Measurements from ENCODE around the gene CACNA2D2.

DNA sequence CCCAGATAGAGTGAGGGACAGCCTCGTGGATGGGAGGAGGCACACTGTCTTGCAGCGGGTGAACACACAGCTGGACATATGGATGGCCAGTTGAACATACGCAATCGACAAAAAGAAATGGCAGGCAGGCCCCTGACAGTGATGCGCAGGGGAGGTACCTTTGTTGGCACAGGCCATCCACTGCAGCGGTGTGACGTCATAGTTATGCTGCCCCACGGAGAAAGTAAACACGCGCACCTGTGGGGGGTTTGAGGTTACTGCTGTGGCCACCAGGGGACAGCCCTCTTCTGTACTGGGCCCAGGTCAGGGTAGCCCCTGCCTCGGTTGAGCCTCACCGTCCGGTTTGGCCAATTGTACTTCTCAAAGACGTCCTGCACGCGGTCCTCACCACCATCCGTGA, 124.7 kb downstream of the CACNA2D2 start:
- TF ChIP-seq, protein P1, sequence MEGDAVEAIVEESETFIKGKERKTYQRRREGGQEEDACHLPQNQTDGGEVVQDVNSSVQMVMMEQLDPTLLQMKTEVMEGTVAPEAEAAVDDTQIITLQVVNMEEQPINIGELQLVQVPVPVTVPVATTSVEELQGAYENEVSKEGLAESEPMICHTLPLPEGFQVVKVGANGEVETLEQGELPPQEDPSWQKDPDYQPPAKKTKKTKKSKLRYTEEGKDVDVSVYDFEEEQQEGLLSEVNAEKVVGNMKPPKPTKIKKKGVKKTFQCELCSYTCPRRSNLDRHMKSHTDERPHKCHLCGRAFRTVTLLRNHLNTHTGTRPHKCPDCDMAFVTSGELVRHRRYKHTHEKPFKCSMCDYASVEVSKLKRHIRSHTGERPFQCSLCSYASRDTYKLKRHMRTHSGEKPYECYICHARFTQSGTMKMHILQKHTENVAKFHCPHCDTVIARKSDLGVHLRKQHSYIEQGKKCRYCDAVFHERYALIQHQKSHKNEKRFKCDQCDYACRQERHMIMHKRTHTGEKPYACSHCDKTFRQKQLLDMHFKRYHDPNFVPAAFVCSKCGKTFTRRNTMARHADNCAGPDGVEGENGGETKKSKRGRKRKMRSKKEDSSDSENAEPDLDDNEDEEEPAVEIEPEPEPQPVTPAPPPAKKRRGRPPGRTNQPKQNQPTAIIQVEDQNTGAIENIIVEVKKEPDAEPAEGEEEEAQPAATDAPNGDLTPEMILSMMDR (IDR thresholded peaks at IDR 0.05; ENCODE audit: insufficient read depth, low read length, poor library complexity, severe bottlenecking): no peak
- no peak for TF ChIP-seq EZH2phosphoT487 (conservative IDR thresholded peaks at IDR 0.05; ENCODE audit: low read length)

All from SU-DHL-6 (cell line).